OCI-LY3 (cell line): ENCODE measurements around the gene CHST1.

ENCODE experiments used
- EZH2phosphoT487 ChIP-seq: fragments of 200-600 bp; shearing (Covaris generic); IDR thresholded peaks from 2 replicates; pipeline ENCODE4 v1.6.1; 2018; ENCODE audit warnings: antibody characterized with exemption, mixed run types, low read depth
- TF ChIP-seq, protein P1 (sequence below): fragments of 200-600, 300-600 bp; sonication (generic); IDR thresholded peaks from 2 replicates; pipeline ENCODE4 v1.5.1; 2014; ENCODE audit warnings: antibody characterized with exemption, low read length, low read depth

GRCh38 chr11:45649544-45650165 lies 15.8 kb downstream of the CHST1 start:
- TF ChIP-seq, protein P1, sequence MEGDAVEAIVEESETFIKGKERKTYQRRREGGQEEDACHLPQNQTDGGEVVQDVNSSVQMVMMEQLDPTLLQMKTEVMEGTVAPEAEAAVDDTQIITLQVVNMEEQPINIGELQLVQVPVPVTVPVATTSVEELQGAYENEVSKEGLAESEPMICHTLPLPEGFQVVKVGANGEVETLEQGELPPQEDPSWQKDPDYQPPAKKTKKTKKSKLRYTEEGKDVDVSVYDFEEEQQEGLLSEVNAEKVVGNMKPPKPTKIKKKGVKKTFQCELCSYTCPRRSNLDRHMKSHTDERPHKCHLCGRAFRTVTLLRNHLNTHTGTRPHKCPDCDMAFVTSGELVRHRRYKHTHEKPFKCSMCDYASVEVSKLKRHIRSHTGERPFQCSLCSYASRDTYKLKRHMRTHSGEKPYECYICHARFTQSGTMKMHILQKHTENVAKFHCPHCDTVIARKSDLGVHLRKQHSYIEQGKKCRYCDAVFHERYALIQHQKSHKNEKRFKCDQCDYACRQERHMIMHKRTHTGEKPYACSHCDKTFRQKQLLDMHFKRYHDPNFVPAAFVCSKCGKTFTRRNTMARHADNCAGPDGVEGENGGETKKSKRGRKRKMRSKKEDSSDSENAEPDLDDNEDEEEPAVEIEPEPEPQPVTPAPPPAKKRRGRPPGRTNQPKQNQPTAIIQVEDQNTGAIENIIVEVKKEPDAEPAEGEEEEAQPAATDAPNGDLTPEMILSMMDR = no peak
- no peak for TF ChIP-seq EZH2phosphoT487
